ENCODE data around the gene CYB561D1.

CYB561D1 gene

DNA sequence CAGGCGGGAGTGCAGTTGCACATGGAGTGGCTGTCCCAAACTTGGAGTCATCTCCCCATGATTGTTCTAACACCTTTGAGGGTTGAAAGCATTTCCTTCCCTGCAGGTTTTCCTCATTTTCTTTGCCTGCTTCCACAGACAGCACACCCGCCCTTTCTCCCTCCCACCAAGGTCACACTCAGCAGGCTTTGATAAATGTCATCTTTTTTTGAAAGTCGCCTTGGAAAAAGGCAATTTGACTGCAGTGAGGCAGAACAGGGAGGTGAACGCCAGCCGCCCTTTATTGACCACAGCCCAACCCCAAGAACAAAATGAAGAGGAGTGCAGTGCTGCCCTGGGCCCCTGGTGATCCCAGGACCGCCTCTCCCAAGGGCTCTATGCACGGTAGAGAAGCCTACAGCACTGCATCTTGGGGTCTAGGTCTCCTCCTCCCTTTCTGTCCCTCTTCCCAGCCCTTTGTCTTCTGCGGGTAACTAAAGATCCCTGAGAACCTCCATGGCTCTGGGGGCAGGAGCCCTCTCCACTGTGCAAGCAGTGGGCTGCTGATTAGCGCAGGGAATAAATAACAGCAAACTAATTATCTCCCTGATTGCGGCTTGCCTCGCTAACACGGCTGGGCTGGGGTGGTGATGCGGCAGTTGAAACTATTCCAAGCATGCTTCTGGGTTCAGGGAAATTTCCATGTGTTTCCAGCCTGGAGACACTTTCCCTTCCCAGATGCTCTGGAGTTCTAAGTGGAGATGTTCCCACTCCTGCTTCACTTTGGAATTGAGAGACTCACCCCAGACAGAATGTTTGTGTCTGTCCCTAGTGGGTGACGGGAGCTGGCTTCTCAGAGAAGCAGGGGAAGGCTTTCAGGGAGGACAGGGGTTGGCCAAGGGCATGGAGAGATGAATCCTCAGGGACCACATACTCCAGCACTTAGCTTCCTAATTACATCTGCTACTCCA lies 27.4 kb downstream of the CYB561D1 start:
- no peak for DNase-seq
- Histone ChIP-seq H3K4me3 (ENCODE audit: low read depth, low read length) (no peak overlapping the region), H3K9me3 (no peaks in the 10 kb centered on the region), H3K27me3 (no peaks in the 10 kb centered on the region), H3K4me1 (peaks cover 4% of the 10 kb centered on the region), H3K36me3 (no peaks in the 10 kb centered on the region)
- TF ChIP-seq CTCF (IDR thresholded peaks at IDR 0.05; ENCODE audit: low read depth, low read length) = no peak

- H3K36me3 ChIP-seq = no peaks in the 10 kb centered on the region
- H3K9me3 ChIP-seq = no peaks in the 10 kb centered on the region
- H3K4me1 ChIP-seq = peaks cover 4% of the 10 kb centered on the region
- no peak for TF ChIP-seq CTCF (IDR thresholded peaks at IDR 0.05; ENCODE audit: low read depth, low read length)
- no peaks in the 10 kb centered on the region for H3K27me3 ChIP-seq
- no peak for DNase-seq
- H3K4me3 ChIP-seq (ENCODE audit: low read depth, low read length) = no peak overlapping the region
Measured at GRCh38 chr1:109522026-109522425, 28.1 kb downstream of the CYB561D1 start.

DNA sequence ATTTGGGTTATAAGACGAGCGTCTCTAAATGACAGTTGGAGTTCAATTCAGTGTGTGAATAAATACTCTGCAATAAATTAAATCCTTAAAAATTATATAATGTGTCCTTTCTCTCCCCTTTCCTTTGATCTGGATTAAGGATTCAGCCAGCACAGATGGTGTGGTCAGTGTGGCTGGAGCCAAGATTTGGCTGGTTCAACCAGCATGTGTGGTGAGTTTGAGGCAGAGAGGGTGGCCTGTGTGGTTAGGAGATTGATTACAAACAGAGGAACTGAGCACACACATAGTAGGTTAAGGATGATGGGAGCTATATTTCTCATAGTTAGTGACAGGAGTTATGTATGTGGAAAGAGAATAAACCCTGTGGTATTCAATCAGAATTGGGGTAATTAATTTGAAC lies 29.8 kb downstream of the CYB561D1 start:
- Histone ChIP-seq H3K4me1 (peaks cover 4% of the 10 kb centered on the region), H3K9me3 (no peaks in the 10 kb centered on the region), H3K4me3 (ENCODE audit: low read depth, low read length) (no peak overlapping the region), H3K36me3 (no peaks in the 10 kb centered on the region), H3K27me3 (no peaks in the 10 kb centered on the region)
- no peak for TF ChIP-seq CTCF (IDR thresholded peaks at IDR 0.05; ENCODE audit: low read depth, low read length)
- no peak for DNase-seq

DNA sequence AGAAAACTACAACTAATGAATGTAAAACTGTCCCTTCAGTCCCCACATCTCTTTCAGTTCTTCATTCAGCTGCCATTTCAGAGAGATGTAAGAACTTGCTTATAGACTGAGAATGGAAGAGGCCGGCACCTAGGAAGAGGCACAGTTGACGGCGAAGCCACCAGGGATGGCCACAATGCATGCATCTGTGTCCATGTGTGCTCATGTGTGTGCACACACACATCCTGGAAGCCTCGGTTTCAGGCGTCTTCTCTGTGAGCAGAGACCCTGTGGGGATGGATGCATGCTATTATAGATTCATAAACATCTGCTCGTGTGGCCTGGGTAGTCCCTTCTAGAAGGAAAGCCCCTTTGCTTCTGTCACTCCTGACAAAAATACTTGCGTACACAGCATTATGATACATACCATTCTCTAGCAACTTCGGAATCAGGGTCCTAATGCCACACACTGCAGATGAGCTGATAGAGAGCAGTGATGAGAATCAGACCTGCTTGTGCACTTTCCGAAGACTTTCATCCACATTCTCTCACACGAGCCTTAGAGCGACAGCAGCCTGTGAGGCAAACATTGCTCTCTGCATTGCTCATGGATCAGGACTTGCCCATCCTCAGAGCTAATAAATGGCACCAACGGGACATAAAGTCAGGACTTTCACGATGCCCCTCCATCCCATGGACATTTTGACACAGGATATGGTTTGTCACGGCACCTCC lies 33.4 kb downstream of the CYB561D1 start:
- no peak for TF ChIP-seq CTCF (IDR thresholded peaks at IDR 0.05; ENCODE audit: low read depth, low read length)
- H3K9me3 ChIP-seq = no peaks in the 10 kb centered on the region
- H3K36me3 ChIP-seq = no peaks in the 10 kb centered on the region
- no peak overlapping the region for H3K4me3 ChIP-seq (ENCODE audit: low read depth, low read length)
- no peaks in the 10 kb centered on the region for H3K27me3 ChIP-seq
- peaks cover 16% of the 10 kb centered on the region for H3K4me1 ChIP-seq
- DNase-seq = no peak

DNA sequence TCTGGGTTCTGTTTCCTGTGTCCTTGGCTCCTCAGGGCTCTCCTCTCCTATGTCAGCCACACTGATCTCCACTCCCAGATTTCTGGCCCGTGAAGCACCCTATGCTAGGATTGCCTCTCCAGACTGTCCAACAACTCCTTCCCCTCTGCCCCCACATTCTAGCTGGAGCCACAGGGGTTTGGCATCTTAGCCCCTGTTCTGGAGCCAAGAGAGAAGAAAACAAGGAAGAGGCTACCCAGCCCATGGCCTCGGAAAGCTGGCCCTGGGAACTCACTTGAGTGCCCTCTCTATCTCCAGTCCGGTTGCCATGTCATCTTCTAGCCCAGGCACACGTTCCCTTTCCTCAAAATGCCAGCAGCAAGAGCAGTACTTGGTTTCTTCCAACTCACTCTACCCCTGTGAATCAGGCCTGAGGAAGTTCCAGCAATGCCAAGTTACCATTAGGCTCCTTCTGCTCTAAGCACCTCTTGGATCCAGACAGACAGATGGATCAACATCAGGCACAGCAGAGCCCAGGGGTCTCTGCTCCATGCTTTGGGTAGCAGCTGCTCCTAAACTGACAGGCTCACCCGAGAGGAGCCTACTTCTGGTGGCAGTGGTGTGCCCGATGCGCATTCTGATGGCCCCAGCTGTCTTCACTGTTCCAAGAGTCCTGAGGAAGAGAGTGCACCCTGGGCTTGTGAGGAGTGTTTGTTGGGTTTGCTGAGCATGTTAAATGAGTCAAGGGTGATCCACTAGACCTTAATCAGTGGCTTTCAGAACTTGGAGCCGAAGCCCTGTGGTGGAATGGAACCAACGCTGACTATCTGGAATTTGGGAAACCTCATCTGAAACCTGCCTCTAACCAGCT lies 34.2 kb downstream of the CYB561D1 start:
- Histone ChIP-seq H3K4me3 (ENCODE audit: low read depth, low read length) (no peak overlapping the region), H3K4me1 (peaks cover 19% of the 10 kb centered on the region), H3K36me3 (no peaks in the 10 kb centered on the region), H3K27me3 (no peaks in the 10 kb centered on the region), H3K9me3 (no peaks in the 10 kb centered on the region)
- DNase-seq = no peak
- TF ChIP-seq CTCF (IDR thresholded peaks at IDR 0.05; ENCODE audit: low read depth, low read length) = no peak
